ENCODE results near the gene RHOB.

Gene RHOB

DNA sequence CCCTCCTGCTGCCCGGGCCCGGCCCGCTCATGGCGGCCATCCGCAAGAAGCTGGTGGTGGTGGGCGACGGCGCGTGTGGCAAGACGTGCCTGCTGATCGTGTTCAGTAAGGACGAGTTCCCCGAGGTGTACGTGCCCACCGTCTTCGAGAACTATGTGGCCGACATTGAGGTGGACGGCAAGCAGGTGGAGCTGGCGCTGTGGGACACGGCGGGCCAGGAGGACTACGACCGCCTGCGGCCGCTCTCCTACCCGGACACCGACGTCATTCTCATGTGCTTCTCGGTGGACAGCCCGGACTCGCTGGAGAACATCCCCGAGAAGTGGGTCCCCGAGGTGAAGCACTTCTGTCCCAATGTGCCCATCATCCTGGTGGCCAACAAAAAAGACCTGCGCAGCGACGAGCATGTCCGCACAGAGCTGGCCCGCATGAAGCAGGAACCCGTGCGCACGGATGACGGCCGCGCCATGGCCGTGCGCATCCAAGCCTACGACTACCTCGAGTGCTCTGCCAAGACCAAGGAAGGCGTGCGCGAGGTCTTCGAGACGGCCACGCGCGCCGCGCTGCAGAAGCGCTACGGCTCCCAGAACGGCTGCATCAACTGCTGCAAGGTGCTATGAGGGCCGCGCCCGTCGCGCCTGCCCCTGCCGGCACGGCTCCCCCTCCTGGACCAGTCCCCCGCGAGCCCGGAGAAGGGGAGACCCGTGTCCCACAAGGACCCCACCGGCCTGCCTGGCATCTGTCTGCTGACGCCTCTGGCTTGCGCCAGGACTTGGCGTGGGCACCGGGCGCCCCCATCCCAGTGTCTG, 767 bp downstream of the RHOB start:
- Histone ChIP-seq H3K4me3 (ENCODE audit: low read length) (peak overlapping the region; percentile 49), H3K27me3 (ENCODE audit: control insufficient read depth, insufficient read depth, low read length) (peaks cover 20% of the 10 kb centered on the region; the same call in 1 of the 2 replicates), H3K27ac (ENCODE audit: low read length) (no peak overlapping the region), H3K4me1 (ENCODE audit: control insufficient read depth, insufficient read depth, low read length) (peaks cover 6% of the 10 kb centered on the region), H3K36me3 (ENCODE audit: control insufficient read depth, insufficient read depth, low read length) (no peaks in the 10 kb centered on the region), H3K9me3 (ENCODE audit: control insufficient read depth, insufficient read depth, low read length) (no peaks in the 10 kb centered on the region)
- no peak for DNase-seq (ENCODE audit: low read depth, low spot score)
- WGBS (ENCODE audit: insufficient coverage, insufficient read length), result no CpG with 5 or more reads among the region's 78 CpGs

DNA sequence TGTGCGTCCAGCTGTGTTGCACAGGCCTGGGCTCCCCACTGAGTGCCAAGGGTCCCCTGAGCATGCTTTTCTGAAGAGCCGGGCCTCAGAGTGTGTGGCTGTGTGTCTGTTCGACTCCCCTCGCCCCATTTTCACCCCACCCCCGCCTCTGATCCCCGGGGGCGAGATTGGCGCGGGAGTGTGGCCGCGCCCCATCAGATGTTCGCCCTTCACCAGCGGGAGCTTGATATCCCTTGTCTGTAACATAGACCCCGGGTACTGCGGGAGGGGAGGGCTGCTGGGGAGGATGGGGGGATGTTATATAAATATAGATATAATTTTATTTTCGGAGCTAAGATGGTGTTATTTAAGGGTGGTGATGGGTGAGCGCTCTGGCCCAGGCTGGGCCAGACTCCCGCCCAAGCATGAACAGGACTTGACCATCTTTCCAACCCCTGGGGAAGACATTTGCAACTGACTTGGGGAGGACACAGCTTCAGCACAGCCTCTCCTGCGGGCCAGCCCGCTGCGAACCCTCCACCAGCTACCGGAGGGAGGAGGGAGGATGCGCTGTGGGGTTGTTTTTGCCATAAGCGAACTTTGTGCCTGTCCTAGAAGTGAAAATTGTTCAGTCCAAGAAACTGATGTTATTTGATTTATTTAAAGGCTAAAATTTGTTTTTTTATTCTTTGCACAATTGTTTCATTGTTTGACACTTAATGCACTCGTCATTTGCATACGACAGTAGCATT, 1.5 kb downstream of the RHOB start:
- Histone ChIP-seq H3K36me3 (ENCODE audit: control insufficient read depth, insufficient read depth, low read length) (no peaks in the 10 kb centered on the region), H3K27ac (ENCODE audit: low read length) (no peak overlapping the region)
- 100% methylated on average over 1 of the region's 26 CpGs for WGBS (ENCODE audit: insufficient coverage, insufficient read length)

DNA sequence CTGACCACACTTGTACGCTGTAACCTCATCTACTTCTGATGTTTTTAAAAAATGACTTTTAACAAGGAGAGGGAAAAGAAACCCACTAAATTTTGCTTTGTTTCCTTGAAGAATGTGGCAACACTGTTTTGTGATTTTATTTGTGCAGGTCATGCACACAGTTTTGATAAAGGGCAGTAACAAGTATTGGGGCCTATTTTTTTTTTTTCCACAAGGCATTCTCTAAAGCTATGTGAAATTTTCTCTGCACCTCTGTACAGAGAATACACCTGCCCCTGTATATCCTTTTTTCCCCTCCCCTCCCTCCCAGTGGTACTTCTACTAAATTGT, 2.1 kb downstream of the RHOB start:
- H3K4me3 ChIP-seq (ENCODE audit: low read length), result no peak overlapping the region
- WGBS (ENCODE audit: insufficient coverage, insufficient read length), result no CpG with 5 or more reads among the region's 1 CpG
- no peak for DNase-seq (ENCODE audit: low read depth, low spot score)
- H3K36me3 ChIP-seq (ENCODE audit: control insufficient read depth, insufficient read depth, low read length), result no peaks in the 10 kb centered on the region
- no peaks in the 10 kb centered on the region for H3K9me3 ChIP-seq (ENCODE audit: control insufficient read depth, insufficient read depth, low read length)
- H3K27ac ChIP-seq (ENCODE audit: low read length), result no peak overlapping the region
- H3K27me3 ChIP-seq (ENCODE audit: control insufficient read depth, insufficient read depth, low read length), result peaks cover 20% of the 10 kb centered on the region; the same call in 1 of the 2 replicates
- H3K4me1 ChIP-seq (ENCODE audit: control insufficient read depth, insufficient read depth, low read length), result peaks cover 6% of the 10 kb centered on the region

More for the DNA sequence above, 1.5 kb downstream of the RHOB start:
- H3K4me3 ChIP-seq (ENCODE audit: low read length), result peak overlapping the region; percentile 49; the same call in 1 of the 2 replicates
- H3K9me3 ChIP-seq (ENCODE audit: control insufficient read depth, insufficient read depth, low read length), result no peaks in the 10 kb centered on the region
- peaks cover 20% of the 10 kb centered on the region; the same call in 1 of the 2 replicates for H3K27me3 ChIP-seq (ENCODE audit: control insufficient read depth, insufficient read depth, low read length)
- no peak for DNase-seq (ENCODE audit: low read depth, low spot score)
- H3K4me1 ChIP-seq (ENCODE audit: control insufficient read depth, insufficient read depth, low read length), result peaks cover 6% of the 10 kb centered on the region

DNA sequence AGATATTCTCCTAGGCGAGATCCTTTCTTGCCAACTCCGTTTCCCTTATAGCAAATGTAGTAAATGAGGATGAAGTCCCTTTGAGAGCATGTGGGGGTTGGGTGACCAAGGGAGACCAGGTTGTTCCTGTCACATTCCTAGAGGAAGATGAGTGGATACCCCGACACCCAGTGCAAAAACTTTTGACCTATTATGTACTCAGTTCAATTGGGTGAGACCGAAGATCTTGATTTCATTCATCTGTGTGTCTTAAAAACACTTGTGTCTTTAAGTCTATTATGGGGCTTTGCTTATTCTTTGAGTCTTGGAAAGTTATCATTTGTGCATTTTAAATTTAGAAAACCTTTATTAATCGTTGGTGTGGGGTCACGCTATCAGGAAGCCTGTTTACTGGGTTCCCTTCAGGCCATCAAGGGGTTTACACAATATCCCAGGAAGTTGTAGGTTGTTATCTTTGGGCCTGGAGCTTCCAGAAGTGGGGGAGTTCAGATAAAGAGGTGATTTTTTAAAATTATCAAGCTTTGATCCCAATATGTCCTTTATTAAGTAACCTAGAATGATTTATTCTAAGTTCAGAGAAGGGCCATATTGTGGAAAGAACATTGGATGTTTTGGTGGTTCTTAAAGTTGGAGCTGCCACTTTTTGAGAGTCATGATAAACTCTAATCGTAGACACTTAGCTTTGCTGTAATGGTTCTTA, 2.8 kb downstream of the RHOB start:
- Histone ChIP-seq H3K27ac (ENCODE audit: low read length) (no peak overlapping the region), H3K36me3 (ENCODE audit: control insufficient read depth, insufficient read depth, low read length) (no peaks in the 10 kb centered on the region), H3K4me3 (ENCODE audit: low read length) (no peak overlapping the region), H3K27me3 (ENCODE audit: control insufficient read depth, insufficient read depth, low read length) (peaks cover 20% of the 10 kb centered on the region; the same call in 1 of the 2 replicates), H3K4me1 (ENCODE audit: control insufficient read depth, insufficient read depth, low read length) (peaks cover 6% of the 10 kb centered on the region), H3K9me3 (ENCODE audit: control insufficient read depth, insufficient read depth, low read length) (no peaks in the 10 kb centered on the region)
- DNase-seq (ENCODE audit: low read depth, low spot score), result no peak
- WGBS (ENCODE audit: insufficient coverage, insufficient read length), result no CpG with 5 or more reads among the region's 7 CpGs

DNA sequence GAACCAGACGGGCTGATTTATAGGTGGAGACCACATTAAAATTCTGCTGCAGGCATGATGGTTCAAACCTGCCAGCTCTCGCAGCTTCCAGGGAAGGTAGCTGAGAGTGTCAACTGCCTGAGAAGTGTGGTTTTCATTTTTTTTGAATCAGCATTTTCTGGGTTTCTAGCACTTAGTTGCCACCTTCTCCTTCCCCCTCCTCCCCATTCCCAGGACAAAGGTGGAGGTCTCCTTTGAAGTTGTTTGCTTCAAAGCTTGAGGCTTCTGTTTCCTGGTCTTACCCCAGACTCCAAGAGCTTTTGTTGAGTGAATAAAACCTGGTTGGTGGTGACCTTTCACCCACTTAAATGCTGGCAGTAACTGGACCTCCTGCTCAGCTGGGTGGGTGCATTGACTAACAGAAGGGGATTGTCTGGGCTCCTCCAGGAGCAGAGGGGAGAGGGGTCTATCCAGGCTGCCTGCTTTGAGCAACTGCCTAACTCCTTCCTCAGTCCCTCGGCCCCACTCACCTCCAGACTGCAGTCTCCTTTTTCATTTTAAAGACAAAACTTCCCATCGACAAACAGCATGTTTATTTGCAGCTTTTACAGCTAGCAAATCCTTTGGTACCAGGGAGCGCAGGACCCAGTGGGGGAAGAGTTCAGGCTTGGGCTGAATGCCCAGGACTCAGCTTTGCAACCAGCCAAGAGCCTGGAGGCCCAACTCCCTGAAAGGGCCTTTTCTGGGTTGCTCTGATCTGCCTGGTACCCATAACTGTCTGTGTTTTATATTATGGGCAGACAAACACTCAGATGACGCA, 3.5 kb downstream of the RHOB start:
- no peak overlapping the region for H3K4me3 ChIP-seq (ENCODE audit: low read length)

DNA sequence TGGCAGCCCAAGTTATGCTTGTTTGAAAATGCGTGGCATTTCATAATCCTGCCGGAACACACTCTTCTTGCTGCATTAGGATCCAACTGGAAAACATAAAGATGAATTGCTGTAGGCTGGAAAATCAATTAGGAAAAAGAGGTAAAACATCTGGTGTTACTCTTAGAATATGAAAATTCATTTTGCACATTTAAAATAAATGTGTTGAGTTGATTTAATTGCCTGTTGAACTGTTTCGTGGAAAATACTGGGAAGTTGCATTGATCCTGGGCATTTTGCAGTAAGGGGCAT, 4.1 kb downstream of the RHOB start:
- no peak for DNase-seq (ENCODE audit: low read depth, low spot score)
- H3K27me3 ChIP-seq (ENCODE audit: control insufficient read depth, insufficient read depth, low read length), result peaks cover 20% of the 10 kb centered on the region; the same call in 1 of the 2 replicates
- no peak overlapping the region for H3K27ac ChIP-seq (ENCODE audit: low read length)

More for the DNA sequence above, 3.5 kb downstream of the RHOB start:
- H3K27me3 ChIP-seq (ENCODE audit: control insufficient read depth, insufficient read depth, low read length), result peaks cover 20% of the 10 kb centered on the region; the same call in 1 of the 2 replicates
- no peak for DNase-seq (ENCODE audit: low read depth, low spot score)
- peaks cover 6% of the 10 kb centered on the region for H3K4me1 ChIP-seq (ENCODE audit: control insufficient read depth, insufficient read depth, low read length)
- H3K9me3 ChIP-seq (ENCODE audit: control insufficient read depth, insufficient read depth, low read length), result no peaks in the 10 kb centered on the region
- H3K36me3 ChIP-seq (ENCODE audit: control insufficient read depth, insufficient read depth, low read length), result no peaks in the 10 kb centered on the region
- WGBS (ENCODE audit: insufficient coverage, insufficient read length), result no CpG with 5 or more reads among the region's 6 CpGs
- no peak overlapping the region for H3K27ac ChIP-seq (ENCODE audit: low read length)

DNA sequence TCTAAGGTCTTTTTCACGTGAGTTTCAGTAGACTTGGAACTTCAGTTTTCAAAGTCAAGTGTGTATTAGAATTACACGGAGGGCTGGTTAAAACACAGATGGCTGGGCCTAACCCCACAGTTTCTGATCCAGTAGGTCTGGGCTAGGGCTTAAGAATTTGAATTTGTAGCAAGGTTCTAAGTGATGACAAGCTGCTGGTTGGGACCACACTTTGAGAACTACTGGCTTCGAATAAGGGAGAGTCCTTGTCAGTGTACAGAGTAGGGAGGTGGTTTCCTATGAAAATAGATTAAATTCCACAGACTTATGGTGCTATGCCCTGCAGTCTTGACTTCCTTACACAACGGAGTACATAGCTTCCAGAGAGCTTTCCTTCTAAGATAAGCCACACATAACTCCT, 4.5 kb downstream of the RHOB start:
- Histone ChIP-seq H3K27me3 (ENCODE audit: control insufficient read depth, insufficient read depth, low read length) (peaks cover 20% of the 10 kb centered on the region; the same call in 1 of the 2 replicates), H3K4me3 (ENCODE audit: low read length) (no peak overlapping the region), H3K9me3 (ENCODE audit: control insufficient read depth, insufficient read depth, low read length) (no peaks in the 10 kb centered on the region), H3K36me3 (ENCODE audit: control insufficient read depth, insufficient read depth, low read length) (no peaks in the 10 kb centered on the region), H3K27ac (ENCODE audit: low read length) (no peak overlapping the region), H3K4me1 (ENCODE audit: control insufficient read depth, insufficient read depth, low read length) (peaks cover 4% of the 10 kb centered on the region)
- no CpG with 5 or more reads among the region's 4 CpGs for WGBS (ENCODE audit: insufficient coverage, insufficient read length)
- DNase-seq (ENCODE audit: low read depth, low spot score), result no peak

More for the DNA sequence above, 4.1 kb downstream of the RHOB start:
- Histone ChIP-seq H3K9me3 (ENCODE audit: control insufficient read depth, insufficient read depth, low read length) (no peaks in the 10 kb centered on the region), H3K36me3 (ENCODE audit: control insufficient read depth, insufficient read depth, low read length) (no peaks in the 10 kb centered on the region), H3K4me3 (ENCODE audit: low read length) (no peak overlapping the region), H3K4me1 (ENCODE audit: control insufficient read depth, insufficient read depth, low read length) (peaks cover 6% of the 10 kb centered on the region)
- no CpG with 5 or more reads among the region's 3 CpGs for WGBS (ENCODE audit: insufficient coverage, insufficient read length)

DNA sequence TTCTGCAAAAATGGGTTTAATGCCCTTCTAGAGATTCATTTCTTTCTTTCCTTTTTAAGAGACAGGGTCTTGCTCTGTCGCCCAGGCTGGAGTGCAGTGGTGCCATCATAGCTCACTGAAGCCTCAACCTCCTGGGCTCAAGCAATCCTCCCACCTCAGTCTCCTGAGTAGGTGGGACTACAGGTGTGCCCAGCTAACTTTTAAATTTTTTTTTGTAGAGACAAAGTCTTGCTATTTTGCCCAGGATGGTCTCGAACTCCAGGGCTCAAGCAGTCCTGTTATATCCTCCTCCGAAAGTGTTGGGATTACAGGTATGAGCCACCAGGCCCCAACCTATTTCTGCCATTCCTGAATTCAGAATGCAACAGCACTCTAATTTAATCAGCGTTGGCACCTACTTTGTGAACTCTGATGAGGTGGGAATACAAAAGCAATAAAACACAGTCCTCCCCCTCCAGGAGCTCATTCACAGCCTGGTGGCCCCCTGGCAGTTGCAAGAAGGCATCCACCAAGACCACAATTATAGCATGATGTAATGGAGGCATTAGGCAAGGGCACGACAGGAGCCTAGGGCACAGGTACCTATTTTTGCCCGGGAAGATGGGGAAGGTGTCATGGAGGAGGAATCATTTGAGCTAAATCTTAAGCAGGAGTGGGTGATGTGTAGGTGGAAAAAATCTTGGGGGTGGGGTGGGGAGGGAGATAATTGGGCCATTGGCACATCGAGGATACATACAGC, 5.1 kb downstream of the RHOB start:
- DNase-seq (ENCODE audit: low read depth, low spot score), result no peak
- no CpG with 5 or more reads among the region's 7 CpGs for WGBS (ENCODE audit: insufficient coverage, insufficient read length)
- Histone ChIP-seq H3K9me3 (ENCODE audit: control insufficient read depth, insufficient read depth, low read length) (no peaks in the 10 kb centered on the region), H3K4me3 (ENCODE audit: low read length) (no peak overlapping the region), H3K4me1 (ENCODE audit: control insufficient read depth, insufficient read depth, low read length) (peaks cover 4% of the 10 kb centered on the region; the same call in 1 of the 2 replicates), H3K36me3 (ENCODE audit: control insufficient read depth, insufficient read depth, low read length) (no peaks in the 10 kb centered on the region), H3K27me3 (ENCODE audit: control insufficient read depth, insufficient read depth, low read length) (peaks cover 20% of the 10 kb centered on the region; the same call in 1 of the 2 replicates), H3K27ac (ENCODE audit: low read length) (no peak overlapping the region)

DNA sequence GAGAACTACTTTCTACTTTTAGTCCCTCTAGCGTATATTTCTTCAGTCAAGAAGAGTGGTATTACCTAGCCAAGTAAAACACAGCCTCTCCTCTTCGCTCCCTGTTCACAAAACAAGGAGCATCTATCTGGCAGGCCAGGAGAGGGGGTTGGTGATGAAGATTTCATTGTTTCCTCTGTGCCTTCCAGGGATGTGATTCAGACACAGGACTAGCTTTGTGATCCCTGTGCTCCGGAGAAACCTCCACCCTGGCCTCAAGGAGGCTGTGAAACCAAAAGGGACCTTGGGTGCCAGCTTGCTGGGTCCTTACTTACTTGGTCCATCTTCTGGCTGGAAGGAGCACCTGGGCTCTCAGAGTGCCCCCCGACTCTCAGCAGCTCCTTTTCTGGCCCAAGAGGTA, 5.7 kb downstream of the RHOB start:
- Histone ChIP-seq H3K4me3 (ENCODE audit: low read length) (no peak overlapping the region), H3K36me3 (ENCODE audit: control insufficient read depth, insufficient read depth, low read length) (no peaks in the 10 kb centered on the region), H3K27ac (ENCODE audit: low read length) (no peak overlapping the region), H3K27me3 (ENCODE audit: control insufficient read depth, insufficient read depth, low read length) (peaks cover 18% of the 10 kb centered on the region; the same call in 1 of the 2 replicates), H3K9me3 (ENCODE audit: control insufficient read depth, insufficient read depth, low read length) (no peaks in the 10 kb centered on the region), H3K4me1 (ENCODE audit: control insufficient read depth, insufficient read depth, low read length) (peaks cover 4% of the 10 kb centered on the region; the same call in 1 of the 2 replicates)
- no CpG with 5 or more reads among the region's 4 CpGs for WGBS (ENCODE audit: insufficient coverage, insufficient read length)
- DNase-seq (ENCODE audit: low read depth, low spot score), result no peak

All from iPS DF 6.9 (cell line).